GM12874 (cell line): Measurements from ENCODE around the gene MDC1.

Experiments
- TF ChIP-seq, protein P1 (sequence below): IDR thresholded peaks from 2 replicates; pipeline ENCODE4 v1.5.1; 2011; ENCODE audit warnings: low read depth, mild to moderate bottlenecking, control low read depth, low read length, moderate library complexity; ENCODE audit not compliant: insufficient read depth

MDC1 gene

DNA sequence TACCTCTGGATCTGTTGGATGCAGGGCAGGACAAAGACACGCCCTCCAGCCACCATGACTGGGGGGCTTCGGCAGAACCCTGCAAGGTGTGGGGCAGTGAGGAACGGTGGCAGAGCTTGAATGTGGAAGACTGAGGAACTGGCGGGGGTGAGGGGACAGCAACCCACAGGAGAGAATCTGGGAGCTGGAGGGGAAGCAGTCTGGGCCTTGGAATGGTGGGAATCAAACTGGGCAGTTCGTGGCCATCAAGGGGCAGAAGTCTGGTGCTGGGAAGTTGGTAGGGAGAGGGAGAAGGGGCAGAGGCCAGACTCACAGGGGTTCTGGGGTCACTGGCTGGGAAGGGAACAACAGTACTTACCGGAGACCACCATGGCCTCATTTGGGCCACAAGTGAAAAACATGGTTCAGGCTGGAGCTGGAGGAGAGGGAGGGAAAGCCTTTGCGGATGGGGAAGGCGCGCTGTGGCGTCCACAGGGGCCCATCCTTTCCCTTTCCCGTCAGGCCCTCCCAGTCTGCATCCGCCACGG is 24.8 kb upstream of the MDC1 start:
- TF ChIP-seq, protein P1, sequence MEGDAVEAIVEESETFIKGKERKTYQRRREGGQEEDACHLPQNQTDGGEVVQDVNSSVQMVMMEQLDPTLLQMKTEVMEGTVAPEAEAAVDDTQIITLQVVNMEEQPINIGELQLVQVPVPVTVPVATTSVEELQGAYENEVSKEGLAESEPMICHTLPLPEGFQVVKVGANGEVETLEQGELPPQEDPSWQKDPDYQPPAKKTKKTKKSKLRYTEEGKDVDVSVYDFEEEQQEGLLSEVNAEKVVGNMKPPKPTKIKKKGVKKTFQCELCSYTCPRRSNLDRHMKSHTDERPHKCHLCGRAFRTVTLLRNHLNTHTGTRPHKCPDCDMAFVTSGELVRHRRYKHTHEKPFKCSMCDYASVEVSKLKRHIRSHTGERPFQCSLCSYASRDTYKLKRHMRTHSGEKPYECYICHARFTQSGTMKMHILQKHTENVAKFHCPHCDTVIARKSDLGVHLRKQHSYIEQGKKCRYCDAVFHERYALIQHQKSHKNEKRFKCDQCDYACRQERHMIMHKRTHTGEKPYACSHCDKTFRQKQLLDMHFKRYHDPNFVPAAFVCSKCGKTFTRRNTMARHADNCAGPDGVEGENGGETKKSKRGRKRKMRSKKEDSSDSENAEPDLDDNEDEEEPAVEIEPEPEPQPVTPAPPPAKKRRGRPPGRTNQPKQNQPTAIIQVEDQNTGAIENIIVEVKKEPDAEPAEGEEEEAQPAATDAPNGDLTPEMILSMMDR = no peak

DNA sequence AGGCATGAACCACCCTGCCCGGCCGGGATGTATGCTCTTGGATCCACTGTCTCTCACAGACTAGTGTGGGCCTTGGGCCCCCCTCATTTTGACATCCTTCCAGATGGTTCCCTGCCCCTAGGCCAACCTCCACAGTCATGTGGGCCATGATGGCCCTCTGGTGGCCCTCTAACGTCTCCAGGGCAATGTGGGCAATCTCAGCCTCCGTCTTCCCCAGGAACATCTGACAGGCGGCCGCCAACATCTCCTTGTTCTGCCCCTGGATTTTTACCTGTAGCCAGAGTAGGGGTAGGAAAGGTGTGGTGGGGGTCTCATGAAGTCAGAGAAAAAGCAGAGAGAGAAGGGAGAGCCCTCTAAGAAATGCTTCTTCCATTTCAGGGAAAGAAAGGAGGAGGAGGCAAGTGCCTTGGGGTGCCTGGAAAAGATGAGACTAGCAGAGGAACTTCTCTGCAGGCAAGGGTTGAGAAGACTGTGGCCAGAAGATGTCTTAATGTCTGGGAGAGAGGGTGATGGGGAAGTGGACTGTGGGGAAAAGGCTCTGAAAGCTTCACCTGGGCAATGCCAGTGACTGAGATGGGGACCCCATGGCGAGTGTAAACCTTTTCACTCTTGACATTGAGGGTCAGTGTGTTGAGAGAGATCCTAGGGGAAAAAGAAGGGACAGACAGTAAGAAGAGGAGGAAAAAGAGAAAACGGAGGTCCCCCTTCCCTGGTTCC is 24.1 kb upstream of the MDC1 start:
- TF ChIP-seq, protein P1 = no peak

DNA sequence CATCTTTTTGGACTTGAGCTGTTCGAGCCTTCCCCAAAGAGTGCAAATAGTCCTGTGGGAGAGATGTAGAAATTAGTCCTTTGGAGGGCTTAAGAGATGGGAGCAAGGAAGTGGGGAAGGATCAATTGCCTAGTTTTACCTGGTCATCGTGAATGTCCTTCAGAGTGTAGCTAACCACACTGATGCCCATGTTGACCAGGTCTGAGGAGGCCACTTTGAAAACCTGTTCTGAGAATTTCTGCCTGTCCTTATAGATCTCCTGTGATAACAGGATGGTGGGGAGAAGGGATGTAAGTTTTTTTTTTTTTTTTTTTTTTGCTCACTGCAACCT is 23.4 kb upstream of the MDC1 start:
- TF ChIP-seq, protein P1 = no peak

DNA sequence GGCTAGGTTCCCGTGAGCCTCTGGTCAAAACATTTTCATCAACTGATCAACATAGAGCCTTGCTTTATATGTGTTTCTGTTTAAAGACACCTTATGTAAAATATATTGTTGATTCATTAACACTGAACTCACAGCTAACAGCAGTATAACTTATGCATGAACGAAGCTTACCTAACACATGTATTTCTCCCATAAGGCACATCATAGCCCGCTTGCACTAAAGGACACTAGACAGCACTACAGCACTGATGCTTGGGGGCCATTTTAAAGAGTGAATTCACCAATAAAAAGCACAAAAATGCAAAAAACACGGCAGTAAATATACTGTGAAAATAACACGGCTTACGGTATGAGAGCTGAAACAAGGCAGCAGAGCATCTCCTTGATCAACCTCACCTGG is 21.5 kb upstream of the MDC1 start:
- TF ChIP-seq, protein P1 = no peak

DNA sequence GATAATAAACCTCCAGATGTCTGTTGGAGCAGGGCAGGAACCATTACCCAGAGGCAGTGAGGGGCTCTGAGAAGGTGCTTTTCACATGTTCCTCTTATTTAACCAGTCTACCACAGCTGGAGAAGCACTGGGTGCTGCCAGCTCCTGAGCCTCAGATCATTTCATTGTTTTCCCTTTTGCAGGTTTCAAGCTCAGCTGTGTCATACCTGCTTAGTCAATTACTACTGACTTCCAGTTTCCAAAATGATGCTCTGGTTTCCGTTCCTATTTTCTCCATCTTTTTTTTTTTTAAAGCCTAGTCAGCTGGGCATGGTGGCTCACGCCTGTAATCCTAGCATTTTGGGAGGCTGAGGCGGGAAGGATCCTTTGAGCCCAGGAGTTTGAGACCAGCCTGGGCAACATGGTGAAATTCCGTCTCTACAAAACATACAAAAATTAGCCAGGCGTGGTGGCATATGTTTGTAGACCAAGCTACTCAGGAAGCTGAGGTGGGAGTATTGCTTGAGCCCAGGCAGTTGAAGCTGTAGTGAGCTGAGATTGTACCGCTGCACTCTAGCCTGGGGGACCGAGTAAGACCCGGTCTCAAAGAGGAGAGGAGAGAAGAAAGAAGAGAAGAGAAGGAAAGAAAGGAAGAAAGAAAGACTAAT is 18.7 kb upstream of the MDC1 start:
- TF ChIP-seq, protein P1 = no peak

DNA sequence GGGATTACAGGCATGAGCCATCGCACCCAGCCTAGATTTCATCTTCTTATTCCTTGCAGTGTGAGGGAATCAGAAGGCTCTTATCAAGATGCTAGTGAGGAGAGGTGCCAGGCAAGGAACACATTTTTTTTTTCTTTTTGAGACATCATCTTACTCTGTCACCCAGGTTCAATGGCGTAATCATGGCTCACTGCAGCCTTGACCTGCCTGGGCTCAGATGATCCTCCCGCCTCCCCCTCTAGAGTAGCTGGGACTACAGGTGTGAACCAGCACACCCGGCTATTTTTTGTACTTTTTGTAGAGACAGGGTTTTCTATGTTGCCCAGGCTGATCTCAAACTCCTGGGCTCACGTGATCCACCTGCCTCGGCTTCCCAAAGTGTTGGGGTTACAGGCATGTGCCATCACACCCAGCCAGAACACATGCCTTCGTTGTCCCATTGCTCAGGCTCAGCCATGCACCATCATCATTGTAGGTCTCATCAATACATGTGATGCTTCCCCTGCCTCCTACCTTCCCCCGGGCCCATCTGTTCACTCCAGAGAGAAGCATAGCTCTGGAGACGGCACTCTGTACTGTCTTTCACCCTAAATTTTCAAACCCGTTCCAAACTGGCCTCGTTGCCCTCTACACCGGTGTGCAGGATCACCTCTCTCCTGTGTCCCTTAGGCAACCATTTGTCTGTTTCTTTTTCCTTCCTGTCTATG is 15.3 kb upstream of the MDC1 start:
- TF ChIP-seq, protein P1 = no peak

DNA sequence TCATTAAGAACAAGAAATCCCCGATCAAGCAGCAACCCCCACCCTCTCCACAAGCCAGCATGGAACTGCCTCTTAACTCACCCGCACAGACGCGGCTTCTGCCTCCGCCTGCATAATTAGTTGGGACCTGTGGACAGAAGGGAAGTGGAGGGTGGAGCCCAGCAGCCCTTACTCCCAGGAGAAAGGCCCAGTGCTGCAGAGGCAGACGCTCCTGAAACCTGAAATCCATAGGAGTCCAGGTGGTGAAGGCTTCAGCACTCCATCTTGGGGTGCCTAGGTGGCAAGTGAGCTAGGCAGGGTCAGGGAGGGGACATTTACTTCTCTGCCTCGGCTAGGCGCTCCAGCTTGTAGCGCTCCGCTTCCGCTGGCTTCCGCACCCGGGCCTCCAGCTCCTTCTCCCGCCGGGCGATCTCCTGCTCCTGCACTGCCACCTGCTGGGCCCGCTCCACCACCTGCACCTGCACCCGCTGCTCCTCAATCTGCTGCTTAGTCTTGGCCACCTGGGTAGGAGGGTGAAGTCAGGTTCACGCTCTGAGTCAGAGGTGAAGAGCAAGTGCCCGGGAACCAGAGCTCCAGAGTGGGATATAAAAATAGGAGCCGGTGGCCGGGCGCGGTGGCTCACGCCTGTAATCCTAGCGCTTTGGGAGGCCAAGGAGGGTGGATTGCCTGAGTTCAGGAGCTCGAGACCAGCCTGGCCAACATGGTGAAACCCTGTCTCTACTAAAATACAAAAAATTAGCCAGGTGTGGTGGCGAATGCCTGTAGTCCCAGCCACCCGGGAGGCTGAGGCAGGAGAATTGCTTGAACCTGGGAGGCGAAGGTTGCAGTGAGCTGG is 13.7 kb upstream of the MDC1 start:
- TF ChIP-seq, protein P1 = peak; percentile 87
